Epidermal melanocyte (primary cell): ENCODE data around the gene SZT2.
A peak's percentile ranks its signal among the peaks of the same experiment; 100 is the strongest.
"Not testable (repeated sequence)": the region's sequence is repeated elsewhere in the genome, so short reads cannot be mapped to it uniquely, and the experiment has no call there.

Source experiments
- DNase-seq: peaks from one replicate; pipeline ENCODE4 v3.0.0; 2011; ENCODE audit warnings: low spot score; ENCODE audit not compliant: insufficient read length

SZT2 gene

GRCh38 chr1:43387976-43388599, 1.6 kb upstream of the SZT2 start:
- DNase-seq, result no peak

GRCh38 chr1:43388613-43389012, 1.1 kb upstream of the SZT2 start:
- DNase-seq, result no peak

DNA sequence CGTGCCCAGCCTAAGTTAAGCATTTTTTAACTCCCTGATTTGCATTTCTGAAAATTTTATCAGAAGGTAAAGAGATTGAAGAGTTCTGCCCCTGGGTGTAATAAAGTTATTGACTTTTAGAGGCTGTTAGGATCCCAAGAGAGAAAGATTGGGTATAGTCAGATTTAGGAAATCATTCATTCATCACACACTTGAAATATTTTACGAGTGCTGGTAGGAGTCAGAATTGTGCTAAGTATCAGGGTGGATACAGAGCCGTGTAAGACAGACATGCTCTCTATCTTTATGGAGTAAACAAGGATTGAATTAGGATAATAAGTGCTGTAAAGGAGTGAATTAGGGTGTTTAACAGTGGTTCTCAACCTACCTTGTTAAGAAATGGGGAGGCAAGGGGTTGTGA, 3.0 kb downstream of the SZT2 start:
- DNase-seq, result no peak

- no peak for DNase-seq
Measured at GRCh38 chr1:43395523-43395922, 5.8 kb downstream of the SZT2 start.

GRCh38 chr1:43396059-43396458, 6.4 kb downstream of the SZT2 start:
- DNase-seq, result no peak

DNA sequence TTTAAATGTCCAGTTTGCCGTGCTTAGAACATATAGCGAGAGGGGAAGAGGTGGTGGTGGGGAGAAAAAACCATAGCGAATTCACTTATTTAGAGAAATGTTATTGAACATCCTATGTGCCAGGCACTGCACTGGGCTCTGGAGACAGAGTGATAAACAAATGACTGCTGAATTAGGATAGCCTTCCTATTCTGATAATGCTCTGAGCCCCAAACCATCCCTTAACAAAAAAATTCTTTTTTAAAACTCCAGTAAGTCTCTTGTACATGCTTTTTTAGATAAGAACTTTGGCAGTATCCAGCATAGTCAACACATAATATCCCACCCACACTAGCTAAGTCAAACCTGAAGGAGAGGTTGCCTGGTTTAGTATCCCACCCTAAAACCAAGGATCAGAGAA, 8.5 kb downstream of the SZT2 start:
- no peak for DNase-seq

GRCh38 chr1:43400441-43400840, 10.7 kb downstream of the SZT2 start:
- DNase-seq, result not testable (repeated sequence)

- DNase-seq, result no peak
Measured at GRCh38 chr1:43402089-43402865, 12.6 kb downstream of the SZT2 start.

- DNase-seq, result no peak
Measured at GRCh38 chr1:43404353-43404752, 14.7 kb downstream of the SZT2 start.

GRCh38 chr1:43405219-43405875, 15.6 kb downstream of the SZT2 start:
- no peak for DNase-seq

GRCh38 chr1:43405876-43406234, 16.2 kb downstream of the SZT2 start:
- DNase-seq, result no peak

DNA sequence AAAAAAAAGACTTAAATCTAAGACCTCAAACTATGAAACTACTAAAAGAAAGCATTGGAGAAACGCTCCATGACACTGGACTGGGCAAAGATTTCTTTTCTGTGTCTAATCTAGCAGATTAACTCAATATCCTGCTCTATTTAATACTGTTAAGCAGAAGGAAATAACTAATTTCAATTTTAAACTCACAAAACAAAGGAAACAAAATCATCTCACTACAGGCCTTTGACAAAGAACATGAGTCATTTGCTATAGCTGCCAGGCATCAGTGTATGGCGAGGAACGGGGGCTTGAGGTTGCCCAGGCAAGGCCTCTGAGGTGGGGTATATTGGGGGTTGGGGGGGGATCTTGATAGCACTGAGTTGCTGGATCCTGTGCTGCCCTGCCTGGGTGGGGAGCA, 20.9 kb downstream of the SZT2 start:
- DNase-seq, result no peak

GRCh38 chr1:43413426-43413825, 23.7 kb downstream of the SZT2 start:
- not testable (repeated sequence) for DNase-seq

DNA sequence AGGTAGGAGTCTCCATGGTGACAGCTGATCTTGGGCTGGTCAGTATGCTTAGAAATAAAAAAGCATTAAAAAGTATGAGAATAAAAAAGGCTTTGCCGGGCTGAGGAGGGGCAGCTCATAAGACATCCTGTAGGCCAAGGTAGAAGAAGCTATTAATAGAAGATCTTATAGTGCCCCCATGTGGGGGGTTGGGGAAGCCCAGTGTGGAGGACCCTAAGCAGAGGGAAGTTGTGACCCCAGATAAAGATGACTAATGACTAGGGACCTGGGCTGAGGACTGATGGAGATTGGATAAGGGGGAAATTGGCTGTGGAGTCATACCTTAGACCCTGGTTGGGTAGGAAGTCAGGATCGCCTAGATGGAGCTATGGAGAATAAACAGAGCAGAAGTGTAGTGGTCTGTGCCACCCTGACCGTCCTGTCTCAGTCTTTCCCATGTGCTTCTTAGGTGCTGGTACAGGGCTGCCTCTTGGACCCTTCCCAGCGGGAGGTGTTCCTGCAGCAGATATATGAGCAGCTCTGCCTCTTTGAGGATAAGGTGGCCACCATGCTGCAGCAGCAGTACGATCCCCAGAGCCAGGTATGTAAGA, 25.0 kb downstream of the SZT2 start:
- DNase-seq, result peak; percentile 33

DNA sequence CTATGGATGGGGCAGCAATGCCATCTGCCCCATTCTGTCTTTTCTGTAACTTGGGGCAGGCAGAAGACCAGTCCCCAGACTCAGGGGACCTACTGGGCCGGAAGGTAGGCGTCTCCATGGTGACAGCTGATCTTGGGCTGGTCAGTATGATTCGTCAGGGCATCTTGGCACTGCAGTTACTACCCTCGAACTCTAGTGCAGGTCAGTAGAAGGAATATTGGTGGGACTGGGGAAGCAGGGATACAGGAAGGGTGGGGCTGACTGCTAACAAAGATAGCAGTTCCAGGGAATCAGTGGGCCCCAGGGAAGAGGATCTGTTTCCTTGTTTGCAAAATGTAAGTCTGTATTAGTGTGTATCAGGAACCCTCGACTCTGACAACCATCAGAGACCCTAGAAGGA, 26.2 kb downstream of the SZT2 start:
- no peak for DNase-seq

- no peak for DNase-seq
Measured at GRCh38 chr1:43418858-43419257, 29.2 kb downstream of the SZT2 start.

GRCh38 chr1:43419627-43420425, 30.1 kb downstream of the SZT2 start:
- DNase-seq, result no peak

GRCh38 chr1:43420874-43421273, 31.2 kb downstream of the SZT2 start:
- DNase-seq, result no peak

- DNase-seq, result no peak
Measured at GRCh38 chr1:43421396-43421795, 31.7 kb downstream of the SZT2 start.

GRCh38 chr1:43421976-43422750, 32.5 kb downstream of the SZT2 start:
- DNase-seq, result no peak
